ENCODE data around the gene NEK7.

DNA sequence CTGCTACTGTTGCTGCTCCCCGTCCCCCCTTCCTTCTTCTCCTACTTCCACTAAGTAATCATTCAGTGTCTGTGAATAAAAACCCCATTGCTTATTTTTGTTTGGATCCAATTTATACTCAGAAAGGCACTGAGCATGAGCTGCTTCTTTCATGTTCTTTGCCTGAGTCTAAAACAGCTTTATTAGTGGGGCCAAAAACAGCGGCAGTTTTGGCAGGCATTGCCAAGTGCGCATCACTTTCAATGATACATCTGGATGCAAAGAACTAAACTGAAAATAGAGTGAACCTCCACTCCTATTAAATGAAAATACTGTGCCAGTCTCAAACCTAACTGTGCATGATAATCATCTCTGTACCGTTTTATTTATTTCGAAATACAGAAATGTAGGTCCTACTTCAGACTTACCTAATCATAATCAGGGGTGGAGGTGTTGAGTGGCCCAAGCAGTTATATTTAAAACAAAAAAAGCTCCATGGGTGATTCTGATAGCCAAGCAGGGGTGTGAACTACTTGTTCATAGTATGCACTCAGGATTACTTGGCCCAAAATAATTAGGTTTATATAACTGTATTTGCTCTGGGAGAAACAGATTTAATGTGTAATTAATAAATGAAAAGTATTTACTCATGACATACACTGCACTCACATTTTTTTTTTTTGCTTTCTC, 48.4 kb downstream of the NEK7 start:
- no peak for TF ChIP-seq CTCF (IDR thresholded peaks at IDR 0.05; ENCODE audit: low read length)
- no peak for TF ChIP-seq EZH2 (optimal IDR thresholded peaks at IDR 0.05; ENCODE audit: low read depth, low read length)
- no peak for TF ChIP-seq EZH2phosphoT487 (IDR thresholded peaks at IDR 0.05; ENCODE audit: low read length)
